Endothelial cell of umbilical vein (primary cell): ENCODE data around the gene VMP1. TPM values are rescaled to one million over a fixed set of nuclear protein-coding genes. Genes with fewer than 3 reads are reported as not detected.

ENCODE experiments used
- BruUV-seq: library from RNA; stranded (reverse); fragments of 400-500 nt; replicated peaks from 2 replicates; lab custom pipeline; 2021; lab: Mats Ljungman, UMichigan
- CTCF ChIA-PET: fragments of 300-600, 350-600 bp; sonication (Branson Sonifier 250); formaldehyde crosslinking; loops from one replicate; lab custom pipeline; 2021; ENCODE audit warnings: antibody characterized with exemption, inconsistent platforms; lab: Charles Lee
- POLR2A ChIA-PET: fragments of 300-600, 350-600 bp; sonication (Branson Sonifier 250); formaldehyde crosslinking; loops from one replicate; lab custom pipeline; 2021; ENCODE audit warnings: antibody characterized with exemption, inconsistent platforms; lab: Charles Lee
- DNase-seq: peaks from one replicate; pipeline ENCODE4 v3.0.0-alpha.2; 2011; ENCODE audit warnings: low read depth, low spot score
- FAIRE-seq: peaks from 2 replicates; lab custom pipeline; 2011; peaks lifted over from hg19 to GRCh38; lab: Jason Lieb, UNC
- H2AFZ ChIP-seq: 2 replicates; pipeline ENCODE4 v1.6.0; 2012; ENCODE audit warnings: low read depth, low read length, control low read depth, inconsistent platforms
- H3K27ac ChIP-seq: 2 replicates; pipeline ENCODE4 v1.5.1; 2011; ENCODE audit warnings: low read depth, mild to moderate bottlenecking, control low read depth, low read length, moderate library complexity; ENCODE audit not compliant: insufficient read depth
- H3K27me3 ChIP-seq, 2 experiments: 2 replicates each; pipeline versions ENCODE4 v1.6.0 to v1.6.1; 2011; ENCODE audit warnings: low read length in 2 of 2, mixed read lengths in 1 of 2; ENCODE audit not compliant: control insufficient read depth in 2 of 2, insufficient read depth in 2 of 2
- H3K36me3 ChIP-seq, 2 experiments: 2 replicates in 1 of 2; 3 replicates in 1 of 2; pipeline ENCODE4 v1.5.1; 2011; ENCODE audit warnings: low read length in 2 of 2, mild to moderate bottlenecking in 1 of 2, moderate library complexity in 1 of 2; ENCODE audit not compliant: control insufficient read depth in 2 of 2, insufficient read depth in 2 of 2; ENCODE audit errors: extremely low read depth in 1 of 2
- H3K4me1 ChIP-seq: 3 replicates; pipeline ENCODE4 v1.5.1; 2011; ENCODE audit warnings: mild to moderate bottlenecking, low read length; ENCODE audit not compliant: control insufficient read depth, insufficient read depth; ENCODE audit errors: extremely low read depth
- H3K4me2 ChIP-seq: 2 replicates; pipeline ENCODE4 v1.6.1; 2011; ENCODE audit warnings: low read length, control low read depth, mixed read lengths; ENCODE audit not compliant: insufficient read depth
- H3K4me3 ChIP-seq, 3 experiments: fragments of 200-600 bp in 1 of 3; sonication (generic), shearing (Covaris generic) in 1 of 3; replicated peaks in 1 of 3; 2 replicates each; pipeline ENCODE4 v1.5.1; 2011 to 2016; ENCODE audit warnings: control low read depth in 3 of 3, low read length in 3 of 3, mild to moderate bottlenecking in 2 of 3, inconsistent platforms in 1 of 3, low read depth in 1 of 3, moderate library complexity in 1 of 3; ENCODE audit not compliant: insufficient read depth in 1 of 3
- H3K79me2 ChIP-seq: 2 replicates; pipeline ENCODE4 v1.6.0; 2012; ENCODE audit warnings: low read length, inconsistent platforms; ENCODE audit not compliant: control insufficient read depth, insufficient read depth
- H3K9ac ChIP-seq: replicated peaks from 2 replicates; pipeline ENCODE3; 2011; ENCODE audit warnings: low read length, control low read depth; ENCODE audit not compliant: insufficient read depth; ENCODE audit errors: extremely low read depth
- H3K9me1 ChIP-seq: replicated peaks from 3 replicates; pipeline ENCODE4 v1.6.0; 2011; ENCODE audit warnings: mild to moderate bottlenecking, low read length; ENCODE audit not compliant: control insufficient read depth, insufficient read depth; ENCODE audit errors: extremely low read depth
- H3K9me3 ChIP-seq: replicated peaks from 2 replicates; pipeline ENCODE4 v1.5.1; 2012; ENCODE audit warnings: low read length, inconsistent platforms; ENCODE audit not compliant: control insufficient read depth, insufficient read depth
- H4K20me1 ChIP-seq: replicated peaks from 2 replicates; pipeline ENCODE3; 2011; ENCODE audit warnings: mild to moderate bottlenecking, low read length; ENCODE audit not compliant: control insufficient read depth, insufficient read depth; ENCODE audit errors: extremely low read depth
- EZH2 ChIP-seq: IDR thresholded peaks from 2 replicates; pipeline ENCODE4 v1.6.1; 2012; ENCODE audit warnings: borderline replicate concordance, low read depth, mild to moderate bottlenecking, moderate library complexity, low read length, inconsistent platforms; ENCODE audit not compliant: severe bottlenecking
- FOS ChIP-seq: IDR thresholded peaks from 2 replicates; pipeline ENCODE4 v1.6.1; 2011; ENCODE audit warnings: mild to moderate bottlenecking, low read length, moderate library complexity, borderline replicate concordance; ENCODE audit not compliant: insufficient read depth
- GATA2 ChIP-seq: IDR thresholded peaks from 2 replicates; pipeline ENCODE4 v1.7.0; 2011; ENCODE audit warnings: low read depth, mild to moderate bottlenecking, moderate library complexity, mixed read lengths, low read length; ENCODE audit not compliant: insufficient read length, insufficient read depth
- JUN ChIP-seq: IDR thresholded peaks from 2 replicates; pipeline ENCODE4 v1.6.1; 2011; ENCODE audit warnings: borderline replicate concordance, low read depth; ENCODE audit not compliant: insufficient read length, insufficient read depth
- MYC ChIP-seq: IDR thresholded peaks from one replicate; pipeline ENCODE4 v1.6.1; 2011; ENCODE audit warnings: mild to moderate bottlenecking, low read depth, low read length
- POLR2A ChIP-seq: IDR thresholded peaks from 2 replicates; pipeline ENCODE4 v1.6.1; 2012; ENCODE audit warnings: low read depth, mild to moderate bottlenecking, control low read depth, low read length
- POLR2AphosphoS5 ChIP-seq: IDR thresholded peaks from 2 replicates; pipeline ENCODE4 v1.6.1; 2012; ENCODE audit warnings: low read depth, mild to moderate bottlenecking, control low read depth, low read length, moderate library complexity; ENCODE audit not compliant: insufficient read depth
- dilution Hi-C: fragments of 300-500 bp; cut with MboI; formaldehyde crosslinking; loops from one replicate; pipeline ENCODE4 v1.15.0; 2019; ENCODE audit warnings: low sequenced_read_pairs; ENCODE audit not compliant: extremely low pct_ligation_motif_present
- intact Hi-C: fragments of 100-400 bp; cut with micrococcal nuclease; formaldehyde crosslinking; loops from one replicate; pipeline ENCODE4 v1.10.0; 2022
- polyA plus RNA-seq, 4 experiments: library from polyadenylated mRNA; depleted of rRNA in 3 of 4; stranded (reverse) in 3 of 4; unstranded in 1 of 4; fragments of >200 nt; gene quantifications; 2 replicates each; pipeline versions ENCODE4 v1.2.1 to v1.2.3, GENCODE V29; 2011 to 2012; ENCODE audit warnings: missing spikeins in 1 of 4
- total RNA-seq: library from RNA; stranded (reverse); gene quantifications from 2 replicates; pipeline ENCODE4 v1.2.3, GENCODE V29; 2021
- TF ChIP-seq, protein P1 (sequence below): IDR thresholded peaks from 2 replicates; pipeline ENCODE4 v1.6.1; 2011; ENCODE audit not compliant: insufficient read depth, insufficient read length
- TF ChIP-seq, protein P2 (sequence below), 2 donors: IDR thresholded peaks; 1 replicate in 1 of 2; 2 replicates in 1 of 2; pipeline ENCODE4 v1.5.1; 2011; ENCODE audit warnings: low read length in 2 of 2, mild to moderate bottlenecking in 2 of 2, moderate library complexity in 2 of 2, control low read depth in 1 of 2, inconsistent platforms in 1 of 2, low read depth in 1 of 2; ENCODE audit not compliant: insufficient read depth in 1 of 2; ENCODE audit errors: extremely low read depth in 1 of 2

VMP1 gene
- total and polyA plus RNA-seq, 2 donors (not counting 3 experiments of a cell fraction or from before 2014, with no cell fraction given), result 138 to 270 TPM

DNA sequence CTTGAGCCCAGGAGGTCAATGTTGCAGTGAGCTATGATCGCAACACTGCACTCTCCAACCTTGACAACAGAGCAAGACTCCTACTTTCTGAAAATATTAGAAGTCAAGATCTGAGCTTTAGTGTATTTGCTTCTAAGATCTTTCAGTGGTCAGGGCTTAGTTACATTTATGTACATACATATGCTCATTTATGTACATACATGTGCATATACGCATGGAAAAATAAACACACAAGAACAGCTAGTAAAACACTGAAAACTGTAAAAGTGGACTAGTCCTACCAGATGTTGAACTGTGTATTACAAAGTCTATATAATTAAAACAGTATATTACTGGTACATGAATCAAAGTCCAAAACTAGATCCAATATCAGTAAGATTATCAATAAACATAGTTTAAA, 28.5 kb upstream of the VMP1 start:
- ChIA-PET CTCF (interaction anchor here (0.9 to 1.1 kb wide), 3 partner anchors 22 to 181 kb away, joined by 3 to 4 read pairs (median 3); no protein-coding TSS in a partner anchor), POLR2A (no interaction called here)
- BruUV-seq, result no TSS peak
- no peak for TF ChIP-seq EZH2
- no peak for TF ChIP-seq MYC
- TF ChIP-seq, protein P1, sequence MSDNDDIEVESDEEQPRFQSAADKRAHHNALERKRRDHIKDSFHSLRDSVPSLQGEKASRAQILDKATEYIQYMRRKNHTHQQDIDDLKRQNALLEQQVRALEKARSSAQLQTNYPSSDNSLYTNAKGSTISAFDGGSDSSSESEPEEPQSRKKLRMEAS, result no peak
- TF ChIP-seq GATA2, result no peak
- no peak for TF ChIP-seq FOS
- TF ChIP-seq JUN, result no peak
- TF ChIP-seq POLR2A, result no peak
- TF ChIP-seq, protein P2, sequence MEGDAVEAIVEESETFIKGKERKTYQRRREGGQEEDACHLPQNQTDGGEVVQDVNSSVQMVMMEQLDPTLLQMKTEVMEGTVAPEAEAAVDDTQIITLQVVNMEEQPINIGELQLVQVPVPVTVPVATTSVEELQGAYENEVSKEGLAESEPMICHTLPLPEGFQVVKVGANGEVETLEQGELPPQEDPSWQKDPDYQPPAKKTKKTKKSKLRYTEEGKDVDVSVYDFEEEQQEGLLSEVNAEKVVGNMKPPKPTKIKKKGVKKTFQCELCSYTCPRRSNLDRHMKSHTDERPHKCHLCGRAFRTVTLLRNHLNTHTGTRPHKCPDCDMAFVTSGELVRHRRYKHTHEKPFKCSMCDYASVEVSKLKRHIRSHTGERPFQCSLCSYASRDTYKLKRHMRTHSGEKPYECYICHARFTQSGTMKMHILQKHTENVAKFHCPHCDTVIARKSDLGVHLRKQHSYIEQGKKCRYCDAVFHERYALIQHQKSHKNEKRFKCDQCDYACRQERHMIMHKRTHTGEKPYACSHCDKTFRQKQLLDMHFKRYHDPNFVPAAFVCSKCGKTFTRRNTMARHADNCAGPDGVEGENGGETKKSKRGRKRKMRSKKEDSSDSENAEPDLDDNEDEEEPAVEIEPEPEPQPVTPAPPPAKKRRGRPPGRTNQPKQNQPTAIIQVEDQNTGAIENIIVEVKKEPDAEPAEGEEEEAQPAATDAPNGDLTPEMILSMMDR (IDR thresholded peaks at IDR 0.05; ENCODE audit: extremely low read depth in 1 of 2, insufficient read depth in 1 of 2, low read depth in 1 of 2, low read length in 2 of 2), result no peak
- no peak for TF ChIP-seq POLR2AphosphoS5
- no peak overlapping the region for H3K4me3 ChIP-seq
- H3K4me1 ChIP-seq, result no peaks in the 10 kb centered on the region
- dilution Hi-C loops (no loop called here), intact Hi-C loops (no loop called here)
- H3K36me3 ChIP-seq, result peaks cover 22 to 66% of the 10 kb centered on the region in 2 experiments
- no peaks in the 10 kb centered on the region for H3K9me3 ChIP-seq
- DNase-seq (no peak), FAIRE-seq (no peak)
- H3K9ac ChIP-seq, result no peak overlapping the region
- H3K27me3 ChIP-seq, result no peaks in the 10 kb centered on the region
- peaks cover 2% of the 10 kb centered on the region for H4K20me1 ChIP-seq
- peaks cover 20% of the 10 kb centered on the region for H3K79me2 ChIP-seq
- no peaks in the 10 kb centered on the region for H3K9me1 ChIP-seq
- H3K4me2 ChIP-seq, result no peak overlapping the region
- no peak overlapping the region for H2AFZ ChIP-seq
- H3K27ac ChIP-seq, result no peak overlapping the region
